HUES64 (cell line): ENCODE results near the gene TIMM21.
A peak's percentile ranks its signal among the peaks of the same experiment; 100 is the strongest.

Experiments used
- H3K27ac ChIP-seq: 2 replicates; pipeline ENCODE4 v1.7.0; 2013; ENCODE audit warnings: low read depth, low read length, inconsistent platforms
- H3K27me3 ChIP-seq: 2 replicates; pipeline ENCODE4 v1.6.1; 2013; ENCODE audit warnings: mild to moderate bottlenecking, low read length; ENCODE audit not compliant: insufficient read depth
- H3K36me3 ChIP-seq: 2 replicates; pipeline ENCODE4 v1.6.1; 2013; ENCODE audit warnings: mild to moderate bottlenecking, low read length; ENCODE audit not compliant: insufficient read depth
- H3K4me1 ChIP-seq: 2 replicates; pipeline ENCODE4 v1.6.1; 2013; ENCODE audit warnings: mild to moderate bottlenecking, low read length, moderate library complexity; ENCODE audit not compliant: insufficient read depth
- H3K4me3 ChIP-seq: 2 replicates; pipeline ENCODE4 v1.5.1; 2013; ENCODE audit warnings: mild to moderate bottlenecking, low read length, moderate library complexity
- H3K9ac ChIP-seq: 2 replicates; pipeline ENCODE4 v1.6.1; 2013; ENCODE audit warnings: mild to moderate bottlenecking, low read depth, low read length
- H3K9me3 ChIP-seq: 2 replicates; pipeline ENCODE4 v1.6.1; 2013; ENCODE audit warnings: low read depth, low read length; ENCODE audit not compliant: insufficient read depth
- WGBS: fragments of 150-250, 120-280 bp; methylation state at CpG from one replicate; pipeline ENCODE4 v1.1.7; 2013; ENCODE audit warnings: missing lambda C conversion rate; 5-methylcytosine and 5-hydroxymethylcytosine counted together

Gene TIMM21

DNA sequence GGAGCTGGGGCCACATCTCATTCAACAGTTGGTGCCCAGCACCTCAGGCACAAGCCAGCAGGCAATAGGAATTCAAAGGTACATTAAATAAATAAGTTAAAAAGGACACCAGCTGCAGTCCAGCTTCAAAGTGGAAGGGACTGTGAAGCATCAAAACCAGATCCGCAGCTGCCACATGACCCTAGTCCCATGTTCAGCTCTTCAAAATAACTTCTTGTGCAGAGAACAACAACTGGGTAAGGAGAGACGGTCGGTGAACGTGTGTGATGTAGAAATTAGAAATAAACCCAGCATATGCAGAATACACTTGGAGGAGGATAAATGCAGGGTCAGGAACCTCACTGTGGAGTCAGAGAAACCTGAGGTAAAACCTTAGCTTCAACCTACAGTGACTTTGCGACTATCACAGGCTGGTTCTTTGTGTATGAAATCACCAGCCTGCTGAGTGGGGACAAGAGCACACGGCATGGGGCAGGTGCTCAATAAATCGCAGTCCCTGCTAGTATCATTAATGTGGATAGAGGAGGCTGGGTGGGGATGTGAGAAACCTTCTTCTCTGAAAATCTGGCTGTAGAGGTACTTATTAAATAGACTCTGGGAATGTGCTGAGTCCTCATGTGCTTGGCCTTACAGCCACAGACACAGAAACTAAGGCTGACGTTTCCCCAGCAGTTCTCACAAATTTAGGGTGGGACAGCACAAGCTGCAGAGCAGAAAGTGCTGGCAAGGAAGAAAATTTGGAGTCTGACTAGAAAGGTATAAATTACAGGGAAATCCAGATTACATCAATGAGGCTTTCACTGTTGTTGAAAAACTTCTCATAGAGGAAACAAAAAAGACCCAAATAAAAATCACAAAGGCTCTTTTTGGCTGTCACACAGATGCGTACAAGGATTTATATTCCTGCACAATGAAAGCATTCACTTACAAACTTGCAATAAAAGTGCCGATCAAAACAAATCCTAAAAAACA lies 21.4 kb upstream of the TIMM21 start:
- peaks cover 14% of the 10 kb centered on the region for H3K4me1 ChIP-seq
- no peak overlapping the region for H3K4me3 ChIP-seq
- no peak overlapping the region; the same call in 1 of the 2 replicates for H3K9ac ChIP-seq
- H3K27ac ChIP-seq, result no peak overlapping the region
- 0 out of 2 replicates have a peak, but pooled peaks cover 6% of the 10 kb centered on the region for H3K27me3 ChIP-seq
- WGBS, result 75% methylated on average over 10 of the region's 10 CpGs
- H3K9me3 ChIP-seq, result no peaks in the 10 kb centered on the region
- no peaks in the 10 kb centered on the region for H3K36me3 ChIP-seq

DNA sequence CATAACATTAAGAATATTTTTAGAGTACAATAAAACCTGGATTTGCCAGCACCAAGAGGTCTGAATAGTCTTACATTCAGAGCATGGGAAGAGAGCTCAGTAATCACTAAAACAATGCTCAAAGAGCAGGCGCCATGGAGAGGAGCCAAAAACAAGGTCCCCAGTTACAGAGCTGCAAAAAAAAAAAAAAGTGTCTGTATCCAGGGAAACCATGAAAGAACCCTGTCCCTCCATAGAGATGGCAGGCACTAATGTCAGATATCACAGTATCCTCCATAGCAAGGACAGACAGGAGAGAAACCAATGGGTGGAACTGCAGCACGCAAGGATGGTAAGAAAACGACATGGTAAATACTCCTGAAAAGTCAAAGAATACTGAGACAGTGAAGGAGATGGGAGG lies 20.2 kb upstream of the TIMM21 start:
- Histone ChIP-seq H3K9ac (no peak overlapping the region), H3K4me3 (no peak overlapping the region), H3K27ac (no peak overlapping the region), H3K27me3 (0 out of 2 replicates have a peak, but pooled peaks cover 6% of the 10 kb centered on the region), H3K9me3 (no peaks in the 10 kb centered on the region), H3K4me1 (peaks cover 14% of the 10 kb centered on the region), H3K36me3 (no peaks in the 10 kb centered on the region)
- WGBS, result 88% methylated on average over 3 of the region's 3 CpGs

DNA sequence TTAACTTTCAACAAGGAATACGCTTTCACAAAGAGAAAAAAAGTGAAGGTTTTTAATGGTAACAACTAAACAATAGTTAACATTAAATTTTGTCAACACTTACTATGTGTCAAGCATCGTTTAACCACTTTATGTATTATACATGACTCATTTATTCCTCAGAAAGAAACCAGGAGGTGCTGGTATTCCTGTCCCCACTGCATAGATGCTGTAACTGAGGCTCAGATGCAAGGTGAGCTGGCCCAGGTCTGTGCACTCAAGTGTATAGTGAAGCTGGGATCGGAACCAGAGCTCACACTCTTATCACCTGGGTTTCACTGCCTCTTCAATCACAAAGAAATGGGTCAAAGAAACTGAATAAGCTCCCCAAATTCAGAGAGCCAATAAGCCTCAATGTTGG lies 17.2 kb upstream of the TIMM21 start:
- Histone ChIP-seq H3K4me1 (peaks cover 14% of the 10 kb centered on the region), H3K27me3 (no peaks in the 10 kb centered on the region), H3K27ac (no peak overlapping the region), H3K9ac (no peak overlapping the region), H3K4me3 (no peak overlapping the region), H3K9me3 (no peaks in the 10 kb centered on the region), H3K36me3 (no peaks in the 10 kb centered on the region)
- WGBS, result 91% methylated on average over 2 of the region's 3 CpGs

DNA sequence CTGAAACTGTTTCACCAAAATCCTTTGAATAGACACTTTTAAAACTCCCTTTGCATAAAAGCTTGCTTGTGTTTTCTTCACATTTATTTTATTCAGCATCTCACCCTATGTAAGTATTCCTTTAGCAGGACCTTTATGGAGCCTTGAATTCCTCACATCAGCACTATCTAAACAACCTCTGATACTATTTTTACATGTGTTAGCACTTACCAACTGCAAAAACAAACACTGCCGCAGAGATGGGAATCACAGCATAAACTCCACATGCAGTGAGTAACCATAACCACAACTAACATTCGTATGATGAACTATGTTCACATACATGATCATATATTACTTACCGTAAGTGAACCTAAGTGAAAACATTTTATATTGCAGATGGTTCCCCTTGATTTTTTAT lies 16.1 kb upstream of the TIMM21 start:
- H3K36me3 ChIP-seq, result no peaks in the 10 kb centered on the region
- WGBS, result 97% methylated on average over 3 of the region's 3 CpGs
- no peak overlapping the region for H3K9ac ChIP-seq
- no peaks in the 10 kb centered on the region for H3K9me3 ChIP-seq
- no peak overlapping the region for H3K27ac ChIP-seq
- H3K4me3 ChIP-seq, result no peak overlapping the region
- peaks cover 8% of the 10 kb centered on the region for H3K4me1 ChIP-seq
- no peaks in the 10 kb centered on the region for H3K27me3 ChIP-seq

DNA sequence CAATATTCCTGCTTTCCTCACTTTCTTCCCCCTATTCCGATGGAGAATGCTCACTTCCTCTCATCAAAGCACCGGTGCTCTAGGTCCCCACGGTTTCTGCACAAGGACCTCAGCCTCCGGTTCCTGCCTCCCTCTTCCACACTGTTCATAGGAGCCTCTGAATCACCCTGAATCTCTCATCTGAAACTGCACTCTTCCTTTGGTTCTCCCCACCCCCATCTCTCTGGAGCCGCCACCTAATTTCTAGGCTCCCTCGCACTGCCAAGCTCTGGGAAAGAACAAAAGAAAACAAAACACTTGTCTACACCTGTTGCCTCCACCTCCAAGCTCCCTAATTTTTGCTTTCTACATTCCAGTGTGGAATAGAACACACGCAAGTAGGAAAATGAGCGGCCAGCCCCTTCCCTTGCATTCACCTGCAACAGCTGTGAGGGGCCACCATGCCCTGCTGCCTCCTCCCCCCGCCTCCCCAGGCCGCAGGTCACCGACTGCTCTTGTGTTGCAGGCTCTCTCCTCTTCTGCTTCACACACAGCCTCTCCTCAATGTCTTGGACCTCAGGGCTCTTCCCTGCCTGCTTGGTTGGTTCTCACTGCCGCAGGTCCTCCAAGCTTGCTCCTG lies 10.3 kb upstream of the TIMM21 start:
- H3K36me3 ChIP-seq, result no peaks in the 10 kb centered on the region
- H3K4me3 ChIP-seq, result no peak overlapping the region
- H3K4me1 ChIP-seq, result no peaks in the 10 kb centered on the region
- no peak overlapping the region for H3K9ac ChIP-seq
- H3K9me3 ChIP-seq, result no peaks in the 10 kb centered on the region
- 90% methylated on average over 12 of the region's 12 CpGs for WGBS
- H3K27me3 ChIP-seq, result peaks cover 3% of the 10 kb centered on the region; the same call in 1 of the 2 replicates
- no peak overlapping the region for H3K27ac ChIP-seq

DNA sequence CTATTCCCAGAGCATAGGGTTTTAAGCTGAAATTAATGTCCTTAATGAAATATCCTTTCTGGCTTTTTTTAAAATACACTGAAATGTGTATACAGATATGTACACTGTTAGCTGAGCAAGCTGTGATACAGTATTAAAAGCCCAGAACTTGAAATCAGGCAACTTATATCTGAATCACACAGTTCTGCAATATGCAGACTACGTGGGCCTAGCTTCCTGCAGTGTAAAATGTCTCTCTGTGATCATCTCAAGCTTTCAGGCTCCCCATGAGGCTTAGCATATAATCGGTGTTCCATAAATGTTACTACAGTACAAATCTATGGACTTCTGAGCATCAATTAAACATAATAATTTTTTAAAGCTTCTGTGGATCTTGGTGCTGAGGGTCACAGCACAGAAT lies 8.9 kb upstream of the TIMM21 start:
- H3K9me3 ChIP-seq, result no peaks in the 10 kb centered on the region
- H3K4me3 ChIP-seq, result no peak overlapping the region
- H3K27me3 ChIP-seq, result peaks cover 3% of the 10 kb centered on the region; the same call in 1 of the 2 replicates
- no peak overlapping the region for H3K9ac ChIP-seq
- H3K4me1 ChIP-seq, result no peaks in the 10 kb centered on the region
- WGBS, result 84% methylated on average over 2 of the region's 2 CpGs
- no peaks in the 10 kb centered on the region for H3K36me3 ChIP-seq
- H3K27ac ChIP-seq, result no peak overlapping the region

DNA sequence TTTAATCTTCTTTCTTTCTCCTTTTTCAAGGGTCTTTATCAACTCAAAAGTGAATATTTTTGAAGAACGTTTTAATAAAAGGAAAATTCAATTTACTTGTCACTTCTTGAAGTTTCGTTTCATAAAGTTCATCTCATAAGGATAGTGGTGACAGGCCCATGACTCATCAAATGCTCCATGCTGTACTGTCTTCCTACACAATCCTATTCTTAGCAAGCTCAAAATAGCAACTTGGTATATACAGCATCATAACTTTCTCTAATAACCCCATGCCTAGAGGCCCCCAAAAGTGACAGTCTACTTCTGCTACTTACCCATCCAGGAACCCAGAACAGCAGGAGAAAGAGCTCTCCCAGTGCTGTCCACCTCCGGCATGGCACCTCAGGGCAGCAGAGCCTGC lies 8.4 kb upstream of the TIMM21 start:
- H3K4me1 ChIP-seq, result no peaks in the 10 kb centered on the region
- H3K27me3 ChIP-seq, result peaks cover 3% of the 10 kb centered on the region; the same call in 1 of the 2 replicates
- 90% methylated on average over 2 of the region's 3 CpGs for WGBS
- no peak overlapping the region for H3K27ac ChIP-seq
- no peaks in the 10 kb centered on the region for H3K36me3 ChIP-seq
- H3K4me3 ChIP-seq, result no peak overlapping the region
- no peaks in the 10 kb centered on the region for H3K9me3 ChIP-seq
- H3K9ac ChIP-seq, result no peak overlapping the region

DNA sequence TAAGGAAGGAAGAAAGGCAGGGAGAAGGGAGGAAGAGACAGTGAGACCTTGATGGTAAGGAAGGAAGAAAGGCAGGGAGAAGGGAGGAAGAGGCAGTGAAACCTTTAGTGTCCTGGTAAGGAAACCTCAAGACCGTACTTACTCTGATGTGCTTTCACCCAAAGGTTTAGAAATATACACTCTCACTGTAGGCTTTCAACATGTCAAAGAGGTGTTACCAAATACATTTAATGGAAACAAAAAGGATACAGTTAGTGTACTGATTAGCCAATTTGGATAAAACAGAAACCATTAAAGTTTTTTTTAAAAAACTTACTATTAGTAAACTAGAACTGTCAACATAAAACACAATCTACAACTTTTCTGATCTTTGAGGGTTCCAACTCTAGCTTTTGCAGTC lies 7.7 kb upstream of the TIMM21 start:
- Histone ChIP-seq H3K36me3 (no peaks in the 10 kb centered on the region), H3K9ac (no peak overlapping the region)
- 83% methylated on average over 1 of the region's 1 CpG for WGBS

DNA sequence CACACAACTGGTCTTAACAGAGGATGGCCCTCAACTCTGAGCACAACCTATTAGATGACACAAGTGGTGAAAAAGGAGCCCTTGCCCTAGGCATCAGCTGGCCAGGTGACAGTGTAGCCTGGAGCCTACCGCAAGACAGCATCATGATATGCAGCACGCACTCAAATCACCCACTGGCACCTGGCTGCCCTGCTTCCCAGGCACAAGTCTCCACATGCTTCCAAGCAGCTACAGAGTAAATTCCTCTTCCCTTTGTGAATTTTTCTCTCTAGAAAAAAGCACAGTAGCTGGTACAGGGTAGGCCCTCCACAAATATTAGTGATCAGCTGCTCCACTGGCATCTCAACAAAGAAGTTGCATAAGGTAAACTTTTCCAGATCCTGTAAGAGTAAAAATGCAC lies 6.7 kb upstream of the TIMM21 start:
- no peaks in the 10 kb centered on the region for H3K4me1 ChIP-seq
- H3K27ac ChIP-seq, result no peak overlapping the region
- WGBS, result 94% methylated on average over 2 of the region's 2 CpGs
- no peaks in the 10 kb centered on the region for H3K9me3 ChIP-seq
- no peak overlapping the region for H3K4me3 ChIP-seq
- H3K27me3 ChIP-seq, result peaks cover 5% of the 10 kb centered on the region; the same call in 1 of the 2 replicates
- no peaks in the 10 kb centered on the region for H3K36me3 ChIP-seq
- no peak overlapping the region for H3K9ac ChIP-seq

More for the DNA sequence above, 7.7 kb upstream of the TIMM21 start:
- Histone ChIP-seq H3K9me3 (no peaks in the 10 kb centered on the region), H3K27ac (no peak overlapping the region), H3K27me3 (peaks cover 3% of the 10 kb centered on the region; the same call in 1 of the 2 replicates), H3K4me1 (no peaks in the 10 kb centered on the region), H3K4me3 (no peak overlapping the region)

DNA sequence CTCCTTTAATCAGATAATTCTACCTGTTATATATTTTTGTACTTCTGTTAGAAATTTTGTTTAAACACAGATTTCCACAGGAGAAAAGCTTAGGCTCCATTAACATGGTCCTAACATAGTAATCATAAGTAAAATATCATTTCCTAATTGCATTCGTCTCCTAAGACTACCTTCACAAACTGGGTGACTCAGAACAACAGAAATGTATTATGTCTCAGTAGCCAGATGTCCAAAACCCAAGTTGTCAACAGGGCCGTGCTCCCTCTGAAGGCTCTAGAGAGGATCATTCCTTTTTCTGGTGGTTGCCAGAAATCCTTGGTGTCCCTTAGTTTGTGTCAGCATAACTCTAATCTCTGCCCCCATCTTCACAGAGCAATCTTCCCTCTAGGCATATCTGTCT lies 6.1 kb upstream of the TIMM21 start:
- Histone ChIP-seq H3K9me3 (no peaks in the 10 kb centered on the region), H3K9ac (no peak overlapping the region), H3K27ac (no peak overlapping the region), H3K4me3 (no peak overlapping the region), H3K27me3 (peaks cover 10% of the 10 kb centered on the region; the same call in 1 of the 2 replicates), H3K4me1 (0 out of 2 replicates have a peak, but pooled peaks cover 3% of the 10 kb centered on the region), H3K36me3 (no peaks in the 10 kb centered on the region)
- 85% methylated on average over 2 of the region's 2 CpGs for WGBS

DNA sequence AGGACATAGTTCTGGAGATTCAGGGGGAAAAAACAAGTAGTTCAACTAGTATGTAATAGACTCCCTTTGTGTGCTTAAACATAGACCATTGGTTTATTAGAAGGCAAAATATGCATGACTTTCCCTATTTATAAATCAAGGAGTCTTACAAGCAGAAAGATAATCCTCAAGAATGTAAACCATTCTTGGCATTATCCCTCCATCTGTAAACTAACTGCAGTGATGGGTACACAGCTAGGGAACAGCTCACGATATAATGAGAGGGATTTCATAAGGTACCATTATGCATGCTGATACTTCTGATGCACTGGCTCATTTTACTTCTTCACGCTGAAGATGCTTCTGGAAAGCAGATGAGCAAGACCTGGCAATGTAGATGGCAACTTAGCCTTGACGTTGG lies 1.6 kb upstream of the TIMM21 start:
- Histone ChIP-seq H3K27me3 (peaks cover 7% of the 10 kb centered on the region; the same call in 1 of the 2 replicates), H3K36me3 (peaks cover 11% of the 10 kb centered on the region), H3K9ac (no peak overlapping the region), H3K27ac (no peak overlapping the region), H3K9me3 (no peaks in the 10 kb centered on the region), H3K4me1 (peaks cover 9% of the 10 kb centered on the region; the same call in 1 of the 2 replicates), H3K4me3 (peak overlapping the region; percentile 78)
- WGBS, result 63% methylated on average over 3 of the region's 3 CpGs
